ENCODE results near the gene NUP210L.

Gene NUP210L

GRCh38 chr1:153962088-153963029, 192.5 kb downstream of the NUP210L start:
- no peak for DNase-seq

GRCh38 chr1:153961421-153961820, 193.5 kb downstream of the NUP210L start:
- no peak for DNase-seq

GRCh38 chr1:153960206-153960605, 194.7 kb downstream of the NUP210L start:
- no peak for DNase-seq

- DNase-seq, result no peak
These were observed 195.4 kb downstream of the NUP210L start for GRCh38 chr1:153959454-153959853.

- no peak for DNase-seq
These were observed 196.0 kb downstream of the NUP210L start for GRCh38 chr1:153958961-153959260.

- peak; percentile 97 for DNase-seq
These were observed 196.5 kb downstream of the NUP210L start, which contains the start of gene CRTC2 for GRCh38 chr1:153958111-153958960. CRTC2 (minus strand) TSS chr1:153958612; CDS start chr1:153958497, 115 bp downstream.

GRCh38 chr1:153957744-153958110, 197.1 kb downstream of the NUP210L start:
- DNase-seq, result no peak

GRCh38 chr1:153956997-153957715, 197.7 kb downstream of the NUP210L start:
- no peak for DNase-seq

- no peak for DNase-seq
These were observed 200.0 kb downstream of the NUP210L start for GRCh38 chr1:153954826-153955225.

GRCh38 chr1:153953859-153954365, 201.0 kb downstream of the NUP210L start:
- no peak for DNase-seq

GRCh38 chr1:153951801-153952200, 203.1 kb downstream of the NUP210L start:
- no peak for DNase-seq

GRCh38 chr1:153951183-153951582, 203.7 kb downstream of the NUP210L start:
- DNase-seq, result no peak

- peak; percentile 61 for DNase-seq
These were observed 208.1 kb downstream of the NUP210L start, which contains the start of gene DENND4B for GRCh38 chr1:153946622-153947241. DENND4B (minus strand) TSS chr1:153946718; CDS start chr1:153944374, 2,344 bp downstream.

GRCh38 chr1:153945795-153946621, 208.9 kb downstream of the NUP210L start:
- DNase-seq, result peak; percentile 69

- peak; percentile 76 for DNase-seq
These were observed 209.6 kb downstream of the NUP210L start for GRCh38 chr1:153945131-153945794.

- DNase-seq, result no peak
These were observed 210.1 kb downstream of the NUP210L start for GRCh38 chr1:153944827-153945117.

GRCh38 chr1:153944005-153944826, 210.7 kb downstream of the NUP210L start:
- no peak for DNase-seq

- DNase-seq, result no peak
These were observed 211.9 kb downstream of the NUP210L start for GRCh38 chr1:153942766-153943549.

Data from T-helper 9 cell (primary cell).